Measurements from ENCODE around the gene ATP2C2. TPM values are rescaled to one million over a fixed set of nuclear protein-coding genes. Genes with fewer than 3 reads are reported as not detected.

The ATP2C2 gene
- total RNA-seq, 1 experiment from 2014 or later: 4.0 TPM

- Histone ChIP-seq H3K79me2 (ENCODE audit: insufficient read depth, low read length) (no peaks in the 10 kb centered on the region), H2BK12ac (ENCODE audit: insufficient read length, low read depth, low read length) (no peak overlapping the region), H3K23me2 (ENCODE audit: insufficient read length, low read depth, low read length, poor library complexity, severe bottlenecking) (no peaks in the 10 kb centered on the region), H3K9me3 (ENCODE audit: control insufficient read depth, low read depth, low read length) (no peaks in the 10 kb centered on the region), H2AK5ac (ENCODE audit: insufficient read length, low read length) (no peak overlapping the region), H3K14ac (ENCODE audit: insufficient read depth, low read length) (no peak overlapping the region), H3K79me1 (ENCODE audit: insufficient read depth, low read depth, low read length, poor library complexity, severe bottlenecking) (no peaks in the 10 kb centered on the region), H3K4me1 (ENCODE audit: insufficient read depth, low read length) (no peaks in the 10 kb centered on the region; the same call in 1 of the 2 replicates), H2BK15ac (ENCODE audit: low read depth, low read length) (no peak overlapping the region; the same call in 1 of the 2 replicates), H3K27ac (ENCODE audit: insufficient read length, low read depth, low read length) (no peak overlapping the region), H4K8ac (replicated peaks; ENCODE audit: insufficient read length, low read depth, low read length) (no peak overlapping the region), H4K91ac (ENCODE audit: insufficient read length, low read depth, low read length) (no peak overlapping the region), H3T11ph (ENCODE audit: low read length) (no peak overlapping the region), H3K23ac (ENCODE audit: insufficient read length, low read depth, low read length) (no peak overlapping the region), H2BK20ac (ENCODE audit: low read depth, low read length, poor library complexity, severe bottlenecking) (no peak overlapping the region), H3K4me2 (ENCODE audit: insufficient read depth, insufficient read length, low read length) (no peak overlapping the region), H3K18ac (ENCODE audit: insufficient read length, low read depth, low read length) (no peak overlapping the region), H3K27me3 (ENCODE audit: insufficient read depth, low read length) (no peaks in the 10 kb centered on the region), H2AFZ (ENCODE audit: low read length) (no peak overlapping the region), H2BK5ac (ENCODE audit: insufficient read length, low read length) (no peak overlapping the region), H4K5ac (ENCODE audit: insufficient read length, low read depth, low read length) (no peak overlapping the region), H3K4ac (ENCODE audit: low read depth, low read length) (no peak overlapping the region), H3K56ac (ENCODE audit: insufficient read length, low read depth, low read length) (no peak overlapping the region), H3K9ac (ENCODE audit: extremely low read depth, insufficient read length, low read length) (no peak overlapping the region), H4K20me1 (ENCODE audit: control insufficient read depth, insufficient read depth, insufficient read length) (no peaks in the 10 kb centered on the region), H2BK120ac (ENCODE audit: low read depth, low read length, poor library complexity, severe bottlenecking) (no peak overlapping the region)
- peak overlapping the region in 1 of 2 experiments; percentile 6; a peak in 2 of 5 replicates for H3K4me3 Mint-ChIP-seq
- no peaks in the 10 kb centered on the region for H3K36me3 Mint-ChIP-seq (ENCODE audit: insufficient read depth in 1 of 3, low read depth in 3 of 3)
- H3K9me3 Mint-ChIP-seq: no peaks in the 10 kb centered on the region; a peak in 1 of 5 replicates
- H3K4me1 Mint-ChIP-seq: peaks cover 28 to 38% of the 10 kb centered on the region in 2 experiments
- TF ChIP-seq, protein P1, sequence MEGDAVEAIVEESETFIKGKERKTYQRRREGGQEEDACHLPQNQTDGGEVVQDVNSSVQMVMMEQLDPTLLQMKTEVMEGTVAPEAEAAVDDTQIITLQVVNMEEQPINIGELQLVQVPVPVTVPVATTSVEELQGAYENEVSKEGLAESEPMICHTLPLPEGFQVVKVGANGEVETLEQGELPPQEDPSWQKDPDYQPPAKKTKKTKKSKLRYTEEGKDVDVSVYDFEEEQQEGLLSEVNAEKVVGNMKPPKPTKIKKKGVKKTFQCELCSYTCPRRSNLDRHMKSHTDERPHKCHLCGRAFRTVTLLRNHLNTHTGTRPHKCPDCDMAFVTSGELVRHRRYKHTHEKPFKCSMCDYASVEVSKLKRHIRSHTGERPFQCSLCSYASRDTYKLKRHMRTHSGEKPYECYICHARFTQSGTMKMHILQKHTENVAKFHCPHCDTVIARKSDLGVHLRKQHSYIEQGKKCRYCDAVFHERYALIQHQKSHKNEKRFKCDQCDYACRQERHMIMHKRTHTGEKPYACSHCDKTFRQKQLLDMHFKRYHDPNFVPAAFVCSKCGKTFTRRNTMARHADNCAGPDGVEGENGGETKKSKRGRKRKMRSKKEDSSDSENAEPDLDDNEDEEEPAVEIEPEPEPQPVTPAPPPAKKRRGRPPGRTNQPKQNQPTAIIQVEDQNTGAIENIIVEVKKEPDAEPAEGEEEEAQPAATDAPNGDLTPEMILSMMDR (conservative IDR thresholded peaks at IDR 0.05): no peak
- no peak for DNase-seq
- no CpG with 5 or more reads among the region's 20 CpGs for WGBS (ENCODE audit: extremely low coverage, insufficient read length, low lambda C conversion rate)
- peak overlapping the region in 1 of 3 experiments; percentile 56; a peak in 1 of 7 replicates for H3K27ac Mint-ChIP-seq
- H3K27me3 Mint-ChIP-seq (ENCODE audit: low read depth): peaks cover 4% of the 10 kb centered on the region
Observed at GRCh38 chr16:84509032-84509950, 141.0 kb downstream of the ATP2C2 start.

Data from H9 (cell line).